Measurements from ENCODE around the gene HSPA8. TPM values are rescaled to one million over a fixed set of nuclear protein-coding genes. Genes with fewer than 3 reads are reported as not detected.

The HSPA8 gene
- total RNA-seq (2014; rRNA removed; shearing (Covaris generic)) = 2,776 and 2,903 TPM in 2 replicates
- 818 and 826 TPM in 2 replicates for polyA plus RNA-seq (2016; fragmentation: Nextera tagmentation; extraction: Ambion mirVana)
- long read RNA-seq, transcript HSPA8-201 (8 exons, 2,186 nt) = minor isoform, 9 of 793 reads
- long read RNA-seq, transcript HSPA8-224 (9 exons, 2,463 nt) = major isoform, 724 of 793 reads
- long read RNA-seq, transcript HSPA8-203 (4 exons, 963 nt) = minor isoform, 5 of 793 reads
- long read RNA-seq, partial matches to known transcripts = 18 of 793 reads
- long read RNA-seq, other reads (novel, unspliced or antisense) = 27 of 793 reads

GRCh38 chr11:123061403-123062157 lies at the start of gene HSPA8:
TSS of gene HSPA8 (minus strand) at chr11:123062136. CDS start at chr11:123061324, 812 bp downstream.
- Mint-ChIP-seq H3K4me3 (peak within 1 kb of the TSS; percentile 100), H3K27me3 (ENCODE audit: insufficient read depth, low read depth, poor library complexity) (peaks cover 35% of the 10 kb centered on the region), H3K4me1 (peaks cover 55% of the 10 kb centered on the region), H3K9me3 (peaks cover 16% of the 10 kb centered on the region; the same call in 2 of the 3 replicates), H3K36me3 (ENCODE audit: low read depth) (peaks cover 60% of the 10 kb centered on the region), H3K27ac (peak within 1 kb of the TSS; percentile 98)
- Histone ChIP-seq H2AFZ (no peak within 1 kb of the TSS; the same call in 1 of the 2 replicates), H3K27me3 (ENCODE audit: insufficient read depth) (no peaks in the 10 kb centered on the region), H3K9me2 (ENCODE audit: insufficient read depth) (no peaks in the 10 kb centered on the region), H3K4me2 (peak within 1 kb of the TSS; percentile 91), H3F3A (replicated peaks; ENCODE audit: low read depth) (peaks cover 53% of the 10 kb centered on the region), H4K20me1 (replicated peaks; ENCODE audit: insufficient read depth) (peaks cover 49% of the 10 kb centered on the region), H3K4me3 (peak within 1 kb of the TSS; percentile 99), H3K36me3 (ENCODE audit: insufficient read depth) (peaks cover 47% of the 10 kb centered on the region), H3K4me1 (ENCODE audit: insufficient read depth) (peaks cover 35% of the 10 kb centered on the region), H3K27ac (ENCODE audit: low read depth) (peak within 1 kb of the TSS; percentile 99), H3K79me2 (replicated peaks; ENCODE audit: insufficient read depth) (peaks cover 78% of the 10 kb centered on the region)
- ATAC-seq = peak; percentile 12
- peak; percentile 38 for DNase-seq (ENCODE audit: low spot score)
- peak; percentile 95 for TF ChIP-seq POLR2AphosphoS5 (IDR thresholded peaks at IDR 0.05; ENCODE audit: low read depth)
- no peak for TF ChIP-seq CTCF (conservative IDR thresholded peaks at IDR 0.05; ENCODE audit: low read depth in 2 of 2)
- 0 out of 2 replicates have a peak, but pooled peaks have one; percentile 80 for TF ChIP-seq ZNF114 (CRISPR knock-in tag; IDR thresholded peaks at IDR 0.05)
- no peak for TF ChIP-seq JUNB (IDR thresholded peaks at IDR 0.05; ENCODE audit: unreplicated experiment)
- TF ChIP-seq ETS1 (IDR thresholded peaks at IDR 0.05) = peak; percentile 63; the same call in 1 of the 2 replicates
- TF ChIP-seq NANOG (IDR thresholded peaks at IDR 0.05; ENCODE audit: borderline replicate concordance) = no peak

GRCh38 chr11:123111465-123111864 lies 49.5 kb upstream of the HSPA8 start:
- no peaks in the 10 kb centered on the region for H3K4me1 ChIP-seq (ENCODE audit: insufficient read depth)
- no peak overlapping the region for H3K27ac ChIP-seq (ENCODE audit: low read depth)
- 0 out of 3 replicates have a peak, but pooled peaks cover 2% of the 10 kb centered on the region for H3K4me1 Mint-ChIP-seq
- DNase-seq (ENCODE audit: low spot score) (peak; percentile 91), ATAC-seq (peak; percentile 80)
- H3F3A ChIP-seq (replicated peaks; ENCODE audit: low read depth) = no peaks in the 10 kb centered on the region
- H2AFZ ChIP-seq = no peak overlapping the region
- peaks cover 6% of the 10 kb centered on the region for H3K27me3 Mint-ChIP-seq (ENCODE audit: insufficient read depth, low read depth, poor library complexity)
- no peak overlapping the region for H3K4me3 ChIP-seq
- no peak overlapping the region for H3K4me2 ChIP-seq
- peaks cover 6% of the 10 kb centered on the region; the same call in 2 of the 3 replicates for H3K9me3 Mint-ChIP-seq
- no peaks in the 10 kb centered on the region for H3K9me2 ChIP-seq (ENCODE audit: insufficient read depth)
- no peaks in the 10 kb centered on the region for H3K27me3 ChIP-seq (ENCODE audit: insufficient read depth)
- no peaks in the 10 kb centered on the region for H4K20me1 ChIP-seq (replicated peaks; ENCODE audit: insufficient read depth)
- H3K4me3 Mint-ChIP-seq = no peak overlapping the region
- H3K36me3 Mint-ChIP-seq (ENCODE audit: low read depth) = peaks cover 13% of the 10 kb centered on the region; the same call in 2 of the 3 replicates
- H3K27ac Mint-ChIP-seq = 0 out of 2 replicates have a peak overlapping the region, but pooled peaks have one; percentile 65
- TF ChIP-seq CTCF (conservative IDR thresholded peaks at IDR 0.05; ENCODE audit: low read depth in 2 of 2) (peak; percentile 84 to 93), CREB1 (CRISPR knock-in tag; IDR thresholded peaks at IDR 0.05; ENCODE audit: low read depth) (no peak)
- 0 out of 2 replicates have a peak, but pooled peaks cover 3% of the 10 kb centered on the region for H3K79me2 ChIP-seq (replicated peaks; ENCODE audit: insufficient read depth)
- H3K36me3 ChIP-seq (ENCODE audit: insufficient read depth) = no peaks in the 10 kb centered on the region; the same call in 1 of the 2 replicates
